ENCODE measurements around the gene HDDC3. TPM values are rescaled to one million over a fixed set of nuclear protein-coding genes. Genes with fewer than 3 reads are reported as not detected.

Gene HDDC3
- total RNA-seq, 6 experiments from 2014 or later: 8.8 to 17.6 (median 11.5) TPM

DNA sequence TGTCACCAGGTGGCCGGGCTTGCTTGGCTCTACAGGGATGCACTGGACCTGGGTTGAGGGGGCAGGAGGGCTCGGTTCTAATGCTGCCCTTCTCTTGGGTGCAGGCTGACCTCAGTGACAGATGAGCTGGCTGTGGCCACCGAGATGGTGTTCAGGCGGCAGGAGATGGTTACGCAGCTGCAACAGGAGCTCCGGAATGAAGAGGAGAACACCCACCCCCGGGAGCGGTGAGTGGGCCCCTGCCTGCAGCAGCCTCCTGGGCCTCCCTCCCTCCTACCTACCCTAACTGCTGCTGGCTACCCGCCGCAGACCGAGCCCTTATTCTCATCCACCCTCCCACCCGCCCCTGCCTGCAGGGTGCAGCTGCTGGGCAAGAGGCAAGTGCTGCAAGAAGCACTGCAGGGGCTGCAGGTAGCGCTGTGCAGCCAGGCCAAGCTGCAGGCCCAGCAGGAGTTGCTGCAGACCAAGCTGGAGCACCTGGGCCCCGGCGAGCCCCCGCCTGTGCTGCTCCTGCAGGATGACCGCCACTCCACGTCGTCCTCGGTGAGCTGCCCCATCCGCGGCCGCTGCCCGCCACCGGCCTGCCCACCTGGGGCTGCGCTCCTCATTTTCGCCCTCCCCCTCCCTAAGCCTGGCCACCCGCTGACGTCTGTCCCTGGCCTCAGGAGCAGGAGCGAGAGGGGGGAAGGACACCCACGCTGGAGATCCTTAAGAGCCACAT is 42.5 kb downstream of the HDDC3 start:
- H3K4me1 ChIP-seq: peaks cover 0 to 16% (median 7%) of the 10 kb centered on the region in 4 donors
- DNase-seq: peak; percentile 20 to 42 (median 31)
- 40% methylated on average over 1 of the region's 31 CpGs for WGBS (ENCODE audit: insufficient coverage, low coverage, low lambda C conversion rate, missing lambda C conversion rate)
- intact Hi-C loops (cut with DNase I): loop anchor here in 1 of 2 donors (5.0 kb wide), 1 partner anchor 243 kb away; no protein-coding TSS in a partner anchor
- no peak overlapping the region for H3K4me3 ChIP-seq
- peaks cover 11 to 50% (median 23%) of the 10 kb centered on the region in 4 donors for H3K36me3 ChIP-seq
- H3K27ac ChIP-seq: no peak overlapping the region
- no peak for ATAC-seq
- H3K9me3 ChIP-seq: no peaks in the 10 kb centered on the region
- no peak for TF ChIP-seq POLR2A (IDR thresholded peaks at IDR 0.05)
- TF ChIP-seq, protein P1, sequence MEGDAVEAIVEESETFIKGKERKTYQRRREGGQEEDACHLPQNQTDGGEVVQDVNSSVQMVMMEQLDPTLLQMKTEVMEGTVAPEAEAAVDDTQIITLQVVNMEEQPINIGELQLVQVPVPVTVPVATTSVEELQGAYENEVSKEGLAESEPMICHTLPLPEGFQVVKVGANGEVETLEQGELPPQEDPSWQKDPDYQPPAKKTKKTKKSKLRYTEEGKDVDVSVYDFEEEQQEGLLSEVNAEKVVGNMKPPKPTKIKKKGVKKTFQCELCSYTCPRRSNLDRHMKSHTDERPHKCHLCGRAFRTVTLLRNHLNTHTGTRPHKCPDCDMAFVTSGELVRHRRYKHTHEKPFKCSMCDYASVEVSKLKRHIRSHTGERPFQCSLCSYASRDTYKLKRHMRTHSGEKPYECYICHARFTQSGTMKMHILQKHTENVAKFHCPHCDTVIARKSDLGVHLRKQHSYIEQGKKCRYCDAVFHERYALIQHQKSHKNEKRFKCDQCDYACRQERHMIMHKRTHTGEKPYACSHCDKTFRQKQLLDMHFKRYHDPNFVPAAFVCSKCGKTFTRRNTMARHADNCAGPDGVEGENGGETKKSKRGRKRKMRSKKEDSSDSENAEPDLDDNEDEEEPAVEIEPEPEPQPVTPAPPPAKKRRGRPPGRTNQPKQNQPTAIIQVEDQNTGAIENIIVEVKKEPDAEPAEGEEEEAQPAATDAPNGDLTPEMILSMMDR (IDR thresholded peaks at IDR 0.05): no peak
- no peaks in the 10 kb centered on the region for H3K27me3 ChIP-seq

DNA sequence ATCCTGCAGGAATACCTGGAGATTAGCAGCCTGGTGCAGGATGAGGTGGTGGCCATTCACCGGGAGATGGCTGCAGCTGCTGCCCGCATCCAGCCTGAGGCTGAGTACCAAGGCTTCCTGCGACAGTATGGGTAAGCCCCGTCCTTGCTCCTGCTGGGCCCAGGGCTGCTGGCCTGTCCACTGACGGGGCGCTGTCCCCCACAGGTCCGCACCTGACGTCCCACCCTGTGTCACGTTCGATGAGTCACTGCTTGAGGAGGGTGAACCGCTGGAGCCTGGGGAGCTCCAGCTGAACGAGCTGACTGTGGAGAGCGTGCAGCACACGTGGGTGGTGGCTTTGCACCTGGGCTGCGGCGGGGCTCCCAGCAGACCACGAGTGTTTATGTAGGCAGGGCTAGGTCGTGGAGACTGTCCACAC is 43.0 kb downstream of the HDDC3 start:
- TF ChIP-seq, protein P1 (IDR thresholded peaks at IDR 0.05): no peak
- no peak for TF ChIP-seq POLR2A (IDR thresholded peaks at IDR 0.05)
- no peak for ATAC-seq

DNA sequence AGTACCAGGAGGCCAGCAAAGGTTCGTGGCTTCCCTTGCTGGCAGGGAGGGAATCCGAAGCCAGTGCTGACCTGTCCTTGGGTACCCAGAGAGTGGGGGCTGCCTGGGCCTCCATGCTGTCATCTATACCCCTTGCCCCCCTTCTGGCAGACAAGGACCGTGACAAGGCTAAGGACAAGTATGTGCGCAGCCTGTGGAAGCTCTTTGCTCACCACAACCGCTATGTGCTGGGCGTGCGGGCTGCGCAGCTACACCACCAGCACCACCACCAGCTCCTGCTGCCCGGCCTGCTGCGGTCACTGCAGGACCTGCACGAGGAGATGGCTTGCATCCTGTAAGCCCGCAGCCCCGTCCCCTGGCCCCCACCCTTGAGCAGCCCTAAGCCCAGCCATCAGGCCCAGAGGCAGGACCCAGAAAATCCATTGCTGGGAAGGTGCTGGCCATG is 45.3 kb downstream of the HDDC3 start:
- Histone ChIP-seq H3K4me3 (no peak overlapping the region), H3K27ac (no peak overlapping the region), H3K36me3 (peaks cover 0 to 33% (median 9%) of the 10 kb centered on the region in 4 donors), H3K27me3 (no peaks in the 10 kb centered on the region), H3K4me1 (peaks cover 0 to 45% (median 21%) of the 10 kb centered on the region in 4 donors), H3K9me3 (no peaks in the 10 kb centered on the region)
- ATAC-seq: no peak
- intact Hi-C loops (cut with DNase I): loop anchor here in 1 of 2 donors (5.0 kb wide), 1 partner anchor 240 kb away; no protein-coding TSS in a partner anchor
- peak; percentile 23 to 58 (median 44) for DNase-seq
- no CpG with 5 or more reads among the region's 13 CpGs for WGBS (ENCODE audit: insufficient coverage, low coverage, low lambda C conversion rate, missing lambda C conversion rate)
- TF ChIP-seq POLR2A (IDR thresholded peaks at IDR 0.05): no peak
- TF ChIP-seq, protein P1 (IDR thresholded peaks at IDR 0.05): no peak

More for the DNA sequence above, 43.0 kb downstream of the HDDC3 start:
- peaks cover 0 to 22% (median 7%) of the 10 kb centered on the region in 4 donors for H3K4me1 ChIP-seq
- no peak overlapping the region for H3K27ac ChIP-seq
- H3K36me3 ChIP-seq: peaks cover 9 to 48% (median 23%) of the 10 kb centered on the region in 4 donors
- no peak overlapping the region for H3K4me3 ChIP-seq
- WGBS (ENCODE audit: insufficient coverage, low coverage, low lambda C conversion rate, missing lambda C conversion rate): no CpG with 5 or more reads among the region's 18 CpGs
- DNase-seq: peak in 2 of 3 donors; percentile 15 to 39
- intact Hi-C loops (cut with DNase I): loop anchor here in 1 of 2 donors (5.0 kb wide), 1 partner anchor 242 kb away; no protein-coding TSS in a partner anchor
- no peaks in the 10 kb centered on the region for H3K9me3 ChIP-seq
- no peaks in the 10 kb centered on the region for H3K27me3 ChIP-seq

DNA sequence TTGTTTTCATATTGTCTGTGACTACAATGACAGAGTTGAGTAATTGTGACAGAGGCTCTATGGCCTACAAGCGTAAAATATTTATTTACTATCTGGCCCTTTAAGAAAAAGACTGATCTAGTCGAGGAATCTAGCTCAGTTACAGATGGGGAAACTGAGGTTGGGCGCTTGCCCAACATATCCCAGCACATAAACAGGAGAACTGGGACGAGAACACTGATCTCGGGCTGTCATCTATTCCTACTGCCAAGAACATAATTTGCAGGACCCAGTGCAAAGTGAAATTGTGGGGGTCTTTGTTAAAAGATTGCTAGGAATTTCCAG is 46.1 kb downstream of the HDDC3 start:
- Histone ChIP-seq H3K27ac (peak overlapping the region in 2 of 3 donors; percentile 90 to 99), H3K4me1 (peaks cover 0 to 53% (median 25%) of the 10 kb centered on the region in 4 donors), H3K4me3 (no peak overlapping the region), H3K36me3 (peaks cover 0 to 35% (median 7%) of the 10 kb centered on the region in 4 donors), H3K27me3 (no peaks in the 10 kb centered on the region), H3K9me3 (no peaks in the 10 kb centered on the region)
- no peak for TF ChIP-seq POLR2A (IDR thresholded peaks at IDR 0.05)
- TF ChIP-seq, protein P1 (IDR thresholded peaks at IDR 0.05): peak in 1 of 4 donors; percentile 12
- no peak for ATAC-seq
- intact Hi-C loops (cut with DNase I): loop anchor here in 1 of 2 donors (5.0 kb wide), 1 partner anchor 239 kb away; no protein-coding TSS in a partner anchor
- WGBS (ENCODE audit: insufficient coverage, low coverage, low lambda C conversion rate, missing lambda C conversion rate): 17% methylated on average over 4 of the region's 5 CpGs
- peak in 1 of 3 donors; percentile 32 for DNase-seq

All from right lobe of liver (tissue), 6 donors.